HEK293 (cell line): Measurements from ENCODE around the gene SAMD11.

ENCODE experiments used
- GLIS1 ChIP-seq: fragments of 450-650 bp; formaldehyde crosslinking; IDR thresholded peaks from 2 replicates; pipeline ENCODE4 v1.5.1; 2016; ENCODE audit warnings: missing biosample characterization, missing genetic modification characterization
- IKZF3 ChIP-seq: fragments of 450-650 bp; IDR thresholded peaks from 2 replicates; pipeline ENCODE4 v1.5.0; 2018; ENCODE audit warnings: missing biosample characterization, mild to moderate bottlenecking, missing genetic modification characterization, moderate library complexity
- KLF1 ChIP-seq: fragments of 450-650 bp; formaldehyde crosslinking; IDR thresholded peaks from 2 replicates; pipeline ENCODE4 v1.5.1; 2016; ENCODE audit warnings: missing biosample characterization, missing genetic modification characterization
- KLF16 ChIP-seq: fragments of 450-650 bp; formaldehyde crosslinking; IDR thresholded peaks from 2 replicates; pipeline ENCODE4 v1.5.1; 2017; ENCODE audit warnings: missing biosample characterization, missing genetic modification characterization
- KLF9 ChIP-seq: fragments of 450-650 bp; formaldehyde crosslinking; IDR thresholded peaks from 2 replicates; pipeline ENCODE4 v1.5.1; 2016; ENCODE audit warnings: missing biosample characterization, missing genetic modification characterization, low read depth
- SP2 ChIP-seq: fragments of 450-650 bp; formaldehyde crosslinking; IDR thresholded peaks from 2 replicates; pipeline ENCODE4 v1.5.1; 2016; ENCODE audit warnings: missing biosample characterization, missing genetic modification characterization
- TCF7L2 ChIP-seq: IDR thresholded peaks from 2 replicates; pipeline ENCODE4 v1.6.1; 2011; ENCODE audit warnings: low read depth, mild to moderate bottlenecking, inconsistent platforms, low read length, moderate library complexity, borderline replicate concordance
- ZBTB48 ChIP-seq: fragments of 450-650 bp; formaldehyde crosslinking; IDR thresholded peaks from 2 replicates; pipeline ENCODE4 v1.5.1; 2016; ENCODE audit warnings: missing biosample characterization, missing genetic modification characterization
- ZIC2 ChIP-seq: fragments of 450-650 bp; formaldehyde crosslinking; IDR thresholded peaks from 2 replicates; pipeline ENCODE4 v1.5.1; 2016; ENCODE audit warnings: missing biosample characterization, missing genetic modification characterization
- ZNF10 ChIP-seq: fragments of 450-650 bp; formaldehyde crosslinking; IDR thresholded peaks from 2 replicates; pipeline ENCODE4 v1.5.1; 2017; ENCODE audit warnings: missing biosample characterization, missing genetic modification characterization
- ZNF16 ChIP-seq: fragments of 450-650 bp; formaldehyde crosslinking; IDR thresholded peaks from 2 replicates; pipeline ENCODE4 v1.5.1; 2016; ENCODE audit warnings: low read depth, missing biosample characterization, missing genetic modification characterization
- ZNF366 ChIP-seq: fragments of 450-650 bp; formaldehyde crosslinking; conservative IDR thresholded peaks from 2 replicates; pipeline ENCODE4 v1.5.1; 2016; ENCODE audit warnings: missing biosample characterization, missing genetic modification characterization
- ZNF571 ChIP-seq: fragments of 450-650 bp; formaldehyde crosslinking; IDR thresholded peaks from 2 replicates; pipeline ENCODE4 v1.5.0; 2017; ENCODE audit warnings: missing biosample characterization, missing genetic modification characterization
- ZNF600 ChIP-seq: fragments of 450-650 bp; formaldehyde crosslinking; IDR thresholded peaks from 2 replicates; pipeline ENCODE4 v1.5.1; 2016; ENCODE audit warnings: missing biosample characterization, missing genetic modification characterization
- ZNF610 ChIP-seq: fragments of 450-650 bp; formaldehyde crosslinking; IDR thresholded peaks from 2 replicates; pipeline ENCODE4 v1.5.1; 2016; ENCODE audit warnings: missing biosample characterization, missing genetic modification characterization, borderline replicate concordance
- ZNF624 ChIP-seq: fragments of 450-650 bp; formaldehyde crosslinking; IDR thresholded peaks from 2 replicates; pipeline ENCODE4 v1.5.1; 2017; ENCODE audit warnings: missing biosample characterization, missing genetic modification characterization
- ZNF626 ChIP-seq: fragments of 450-650 bp; sonication (Bioruptor Pico); formaldehyde crosslinking; IDR thresholded peaks from 2 replicates; pipeline ENCODE4 v1.5.1; 2018; ENCODE audit warnings: missing biosample characterization, missing genetic modification characterization, inconsistent platforms
- ZNF629 ChIP-seq: fragments of 450-650 bp; formaldehyde crosslinking; IDR thresholded peaks from 2 replicates; pipeline ENCODE4 v1.5.1; 2017; ENCODE audit warnings: missing biosample characterization, missing genetic modification characterization
- ZSCAN16 ChIP-seq: fragments of 450-650 bp; formaldehyde crosslinking; IDR thresholded peaks from 2 replicates; pipeline ENCODE4 v1.5.1; 2016; ENCODE audit warnings: missing biosample characterization, missing genetic modification characterization
- TF ChIP-seq, protein P1 (sequence below): fragments of 450-650 bp; formaldehyde crosslinking; IDR thresholded peaks from 2 replicates; pipeline ENCODE4 v1.5.1; 2016; ENCODE audit warnings: missing biosample characterization, missing genetic modification characterization
- TF ChIP-seq, protein P2 (sequence below): fragments of 450-650 bp; formaldehyde crosslinking; IDR thresholded peaks from 2 replicates; pipeline ENCODE4 v1.5.1; 2016; ENCODE audit warnings: missing biosample characterization, missing genetic modification characterization, borderline replicate concordance
- TF ChIP-seq, protein P3 (sequence below): fragments of 450-650 bp; formaldehyde crosslinking; IDR thresholded peaks from 2 replicates; pipeline ENCODE4 v1.5.0; 2017; ENCODE audit warnings: missing biosample characterization, missing genetic modification characterization, borderline replicate concordance
- TF ChIP-seq, protein P4 (sequence below): fragments of 450-650 bp; formaldehyde crosslinking; IDR thresholded peaks from 2 replicates; pipeline ENCODE4 v1.5.1; 2016; ENCODE audit warnings: missing biosample characterization, missing genetic modification characterization
- TF ChIP-seq, protein P5 (sequence below): fragments of 450-650 bp; formaldehyde crosslinking; IDR thresholded peaks from 2 replicates; pipeline ENCODE4 v1.5.1; 2016; ENCODE audit warnings: missing biosample characterization, missing genetic modification characterization
- TF ChIP-seq, protein P6 (sequence below): fragments of 450-650 bp; formaldehyde crosslinking; IDR thresholded peaks from 2 replicates; pipeline ENCODE4 v1.5.1; 2017; ENCODE audit warnings: missing biosample characterization, missing genetic modification characterization

Gene SAMD11

DNA sequence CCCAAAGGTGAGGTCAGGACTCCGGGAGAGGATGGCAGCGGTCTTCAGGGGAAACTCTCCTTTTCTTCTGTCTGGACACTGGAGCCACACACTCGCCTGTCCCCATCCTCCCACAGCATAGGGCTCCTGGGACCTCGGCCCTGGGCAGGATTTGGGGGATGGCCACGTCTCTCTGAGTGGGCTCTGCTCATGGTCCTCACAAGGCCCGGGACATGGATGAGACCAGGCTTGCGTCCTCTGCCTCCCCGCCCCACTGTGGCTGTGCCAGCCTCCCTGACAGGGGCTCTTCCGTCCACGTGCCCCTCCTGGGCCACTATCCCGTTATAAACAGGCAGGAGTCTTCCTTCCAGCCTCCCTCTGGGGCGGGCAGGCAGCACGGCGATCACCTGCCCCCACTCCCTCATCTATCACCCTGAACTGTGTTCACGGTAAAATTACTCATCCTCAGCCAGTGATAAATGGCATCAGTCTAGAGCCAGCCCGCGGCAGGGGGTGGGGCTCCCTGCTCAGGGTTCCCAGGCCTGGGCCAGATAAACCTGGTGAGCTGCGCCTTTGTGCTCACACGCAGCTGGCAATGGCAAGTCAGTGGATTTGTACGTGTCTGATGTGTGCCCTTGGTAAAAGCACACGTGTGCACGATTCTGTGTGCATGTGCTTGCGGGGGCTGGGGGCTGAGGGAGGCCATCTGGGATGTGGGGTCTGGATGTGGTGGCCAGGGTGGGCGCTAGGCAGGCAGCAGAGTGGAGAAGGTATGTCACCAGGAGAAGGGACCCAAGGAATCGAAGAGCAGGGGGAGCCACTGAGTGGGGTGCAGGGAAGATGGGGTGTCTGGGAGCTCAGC lies 12.6 kb upstream of the SAMD11 start (continued):
- TF ChIP-seq, protein P1, sequence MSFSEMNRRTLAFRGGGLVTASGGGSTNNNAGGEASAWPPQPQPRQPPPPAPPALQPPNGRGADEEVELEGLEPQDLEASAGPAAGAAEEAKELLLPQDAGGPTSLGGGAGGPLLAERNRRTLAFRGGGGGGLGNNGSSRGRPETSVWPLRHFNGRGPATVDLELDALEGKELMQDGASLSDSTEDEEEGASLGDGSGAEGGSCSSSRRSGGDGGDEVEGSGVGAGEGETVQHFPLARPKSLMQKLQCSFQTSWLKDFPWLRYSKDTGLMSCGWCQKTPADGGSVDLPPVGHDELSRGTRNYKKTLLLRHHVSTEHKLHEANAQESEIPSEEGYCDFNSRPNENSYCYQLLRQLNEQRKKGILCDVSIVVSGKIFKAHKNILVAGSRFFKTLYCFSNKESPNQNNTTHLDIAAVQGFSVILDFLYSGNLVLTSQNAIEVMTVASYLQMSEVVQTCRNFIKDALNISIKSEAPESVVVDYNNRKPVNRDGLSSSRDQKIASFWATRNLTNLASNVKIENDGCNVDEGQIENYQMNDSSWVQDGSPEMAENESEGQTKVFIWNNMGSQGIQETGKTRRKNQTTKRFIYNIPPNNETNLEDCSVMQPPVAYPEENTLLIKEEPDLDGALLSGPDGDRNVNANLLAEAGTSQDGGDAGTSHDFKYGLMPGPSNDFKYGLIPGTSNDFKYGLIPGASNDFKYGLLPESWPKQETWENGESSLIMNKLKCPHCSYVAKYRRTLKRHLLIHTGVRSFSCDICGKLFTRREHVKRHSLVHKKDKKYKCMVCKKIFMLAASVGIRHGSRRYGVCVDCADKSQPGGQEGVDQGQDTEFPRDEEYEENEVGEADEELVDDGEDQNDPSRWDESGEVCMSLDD (tag by site-specific recombination) = peak; percentile 64
- TF ChIP-seq ZNF624 (tag by site-specific recombination) (no peak), KLF16 (tag by site-specific recombination) (peak; percentile 78; the same call in 1 of the 2 replicates), ZSCAN16 (tag by site-specific recombination) (no peak), ZNF600 (tag by site-specific recombination) (0 out of 2 replicates have a peak, but pooled peaks have one; percentile 40), ZNF10 (peak; percentile 71; the same call in 1 of the 2 replicates), ZNF366 (peak; percentile 75), ZNF626 (tag by site-specific recombination) (no peak), ZIC2 (tag by site-specific recombination) (peak; percentile 96), TCF7L2 (no peak), ZNF571 (tag by site-specific recombination) (no peak), GLIS1 (peak; percentile 90), IKZF3 (tag by site-specific recombination) (peak; percentile 70), ZBTB48 (peak; percentile 40; the same call in 1 of the 2 replicates), ZNF629 (tag by site-specific recombination) (peak; percentile 70), ZNF16 (tag by site-specific recombination) (no peak), ZNF610 (tag by site-specific recombination) (no peak), KLF9 (tag by site-specific recombination) (peak; percentile 44; the same call in 1 of the 2 replicates), SP2 (peak; percentile 73), KLF1 (tag by site-specific recombination) (peak; percentile 75)
- TF ChIP-seq, protein P2, sequence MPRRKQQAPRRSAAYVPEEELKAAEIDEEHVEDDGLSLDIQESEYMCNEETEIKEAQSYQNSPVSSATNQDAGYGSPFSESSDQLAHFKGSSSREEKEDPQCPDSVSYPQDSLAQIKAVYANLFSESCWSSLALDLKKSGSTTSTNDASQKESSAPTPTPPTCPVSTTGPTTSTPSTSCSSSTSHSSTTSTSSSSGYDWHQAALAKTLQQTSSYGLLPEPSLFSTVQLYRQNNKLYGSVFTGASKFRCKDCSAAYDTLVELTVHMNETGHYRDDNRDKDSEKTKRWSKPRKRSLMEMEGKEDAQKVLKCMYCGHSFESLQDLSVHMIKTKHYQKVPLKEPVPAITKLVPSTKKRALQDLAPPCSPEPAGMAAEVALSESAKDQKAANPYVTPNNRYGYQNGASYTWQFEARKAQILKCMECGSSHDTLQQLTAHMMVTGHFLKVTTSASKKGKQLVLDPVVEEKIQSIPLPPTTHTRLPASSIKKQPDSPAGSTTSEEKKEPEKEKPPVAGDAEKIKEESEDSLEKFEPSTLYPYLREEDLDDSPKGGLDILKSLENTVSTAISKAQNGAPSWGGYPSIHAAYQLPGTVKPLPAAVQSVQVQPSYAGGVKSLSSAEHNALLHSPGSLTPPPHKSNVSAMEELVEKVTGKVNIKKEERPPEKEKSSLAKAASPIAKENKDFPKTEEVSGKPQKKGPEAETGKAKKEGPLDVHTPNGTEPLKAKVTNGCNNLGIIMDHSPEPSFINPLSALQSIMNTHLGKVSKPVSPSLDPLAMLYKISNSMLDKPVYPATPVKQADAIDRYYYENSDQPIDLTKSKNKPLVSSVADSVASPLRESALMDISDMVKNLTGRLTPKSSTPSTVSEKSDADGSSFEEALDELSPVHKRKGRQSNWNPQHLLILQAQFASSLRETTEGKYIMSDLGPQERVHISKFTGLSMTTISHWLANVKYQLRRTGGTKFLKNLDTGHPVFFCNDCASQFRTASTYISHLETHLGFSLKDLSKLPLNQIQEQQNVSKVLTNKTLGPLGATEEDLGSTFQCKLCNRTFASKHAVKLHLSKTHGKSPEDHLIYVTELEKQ (tag by site-specific recombination) = peak; percentile 60; the same call in 1 of the 2 replicates
- TF ChIP-seq, protein P3, sequence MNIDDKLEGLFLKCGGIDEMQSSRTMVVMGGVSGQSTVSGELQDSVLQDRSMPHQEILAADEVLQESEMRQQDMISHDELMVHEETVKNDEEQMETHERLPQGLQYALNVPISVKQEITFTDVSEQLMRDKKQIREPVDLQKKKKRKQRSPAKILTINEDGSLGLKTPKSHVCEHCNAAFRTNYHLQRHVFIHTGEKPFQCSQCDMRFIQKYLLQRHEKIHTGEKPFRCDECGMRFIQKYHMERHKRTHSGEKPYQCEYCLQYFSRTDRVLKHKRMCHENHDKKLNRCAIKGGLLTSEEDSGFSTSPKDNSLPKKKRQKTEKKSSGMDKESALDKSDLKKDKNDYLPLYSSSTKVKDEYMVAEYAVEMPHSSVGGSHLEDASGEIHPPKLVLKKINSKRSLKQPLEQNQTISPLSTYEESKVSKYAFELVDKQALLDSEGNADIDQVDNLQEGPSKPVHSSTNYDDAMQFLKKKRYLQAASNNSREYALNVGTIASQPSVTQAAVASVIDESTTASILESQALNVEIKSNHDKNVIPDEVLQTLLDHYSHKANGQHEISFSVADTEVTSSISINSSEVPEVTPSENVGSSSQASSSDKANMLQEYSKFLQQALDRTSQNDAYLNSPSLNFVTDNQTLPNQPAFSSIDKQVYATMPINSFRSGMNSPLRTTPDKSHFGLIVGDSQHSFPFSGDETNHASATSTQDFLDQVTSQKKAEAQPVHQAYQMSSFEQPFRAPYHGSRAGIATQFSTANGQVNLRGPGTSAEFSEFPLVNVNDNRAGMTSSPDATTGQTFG (tag by site-specific recombination) = no peak
- TF ChIP-seq, protein P4, sequence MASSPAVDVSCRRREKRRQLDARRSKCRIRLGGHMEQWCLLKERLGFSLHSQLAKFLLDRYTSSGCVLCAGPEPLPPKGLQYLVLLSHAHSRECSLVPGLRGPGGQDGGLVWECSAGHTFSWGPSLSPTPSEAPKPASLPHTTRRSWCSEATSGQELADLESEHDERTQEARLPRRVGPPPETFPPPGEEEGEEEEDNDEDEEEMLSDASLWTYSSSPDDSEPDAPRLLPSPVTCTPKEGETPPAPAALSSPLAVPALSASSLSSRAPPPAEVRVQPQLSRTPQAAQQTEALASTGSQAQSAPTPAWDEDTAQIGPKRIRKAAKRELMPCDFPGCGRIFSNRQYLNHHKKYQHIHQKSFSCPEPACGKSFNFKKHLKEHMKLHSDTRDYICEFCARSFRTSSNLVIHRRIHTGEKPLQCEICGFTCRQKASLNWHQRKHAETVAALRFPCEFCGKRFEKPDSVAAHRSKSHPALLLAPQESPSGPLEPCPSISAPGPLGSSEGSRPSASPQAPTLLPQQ (tag by site-specific recombination) = peak; percentile 49; the same call in 1 of the 2 replicates
- TF ChIP-seq, protein P5, sequence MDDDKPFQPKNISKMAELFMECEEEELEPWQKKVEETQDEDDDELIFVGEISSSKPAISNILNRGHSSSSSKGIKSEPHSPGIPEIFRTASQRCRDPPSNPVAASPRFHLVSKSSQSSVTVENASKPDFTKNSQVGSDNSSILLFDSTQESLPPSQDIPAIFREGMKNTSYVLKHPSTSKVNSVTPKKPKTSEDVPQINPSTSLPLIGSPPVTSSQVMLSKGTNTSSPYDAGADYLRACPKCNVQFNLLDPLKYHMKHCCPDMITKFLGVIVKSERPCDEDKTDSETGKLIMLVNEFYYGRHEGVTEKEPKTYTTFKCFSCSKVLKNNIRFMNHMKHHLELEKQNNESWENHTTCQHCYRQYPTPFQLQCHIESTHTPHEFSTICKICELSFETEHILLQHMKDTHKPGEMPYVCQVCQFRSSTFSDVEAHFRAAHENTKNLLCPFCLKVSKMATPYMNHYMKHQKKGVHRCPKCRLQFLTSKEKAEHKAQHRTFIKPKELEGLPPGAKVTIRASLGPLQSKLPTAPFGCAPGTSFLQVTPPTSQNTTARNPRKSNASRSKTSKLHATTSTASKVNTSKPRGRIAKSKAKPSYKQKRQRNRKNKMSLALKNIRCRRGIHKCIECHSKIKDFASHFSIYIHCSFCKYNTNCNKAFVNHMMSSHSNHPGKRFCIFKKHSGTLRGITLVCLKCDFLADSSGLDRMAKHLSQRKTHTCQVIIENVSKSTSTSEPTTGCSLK (tag by site-specific recombination) = no peak
- TF ChIP-seq, protein P6, sequence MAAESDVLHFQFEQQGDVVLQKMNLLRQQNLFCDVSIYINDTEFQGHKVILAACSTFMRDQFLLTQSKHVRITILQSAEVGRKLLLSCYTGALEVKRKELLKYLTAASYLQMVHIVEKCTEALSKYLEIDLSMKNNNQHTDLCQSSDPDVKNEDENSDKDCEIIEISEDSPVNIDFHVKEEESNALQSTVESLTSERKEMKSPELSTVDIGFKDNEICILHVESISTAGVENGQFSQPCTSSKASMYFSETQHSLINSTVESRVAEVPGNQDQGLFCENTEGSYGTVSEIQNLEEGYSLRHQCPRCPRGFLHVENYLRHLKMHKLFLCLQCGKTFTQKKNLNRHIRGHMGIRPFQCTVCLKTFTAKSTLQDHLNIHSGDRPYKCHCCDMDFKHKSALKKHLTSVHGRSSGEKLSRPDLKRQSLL (tag by site-specific recombination) = peak; percentile 91
